NCI-H2171 treated with DMSO at 0.1 percent for 48 hours (cell line): ENCODE measurements around the gene NRXN3.

Source experiments
- DNase-seq: peaks from one replicate; lab custom pipeline; 2025; lab: John Stamatoyannopoulos, UW

The NRXN3 gene

GRCh38 chr14:78637489-78637888 is 467.3 kb downstream of the NRXN3 start:
- no peak for DNase-seq

- no peak for DNase-seq
Observed at GRCh38 chr14:78637908-78638475, 467.8 kb downstream of the NRXN3 start.

DNA sequence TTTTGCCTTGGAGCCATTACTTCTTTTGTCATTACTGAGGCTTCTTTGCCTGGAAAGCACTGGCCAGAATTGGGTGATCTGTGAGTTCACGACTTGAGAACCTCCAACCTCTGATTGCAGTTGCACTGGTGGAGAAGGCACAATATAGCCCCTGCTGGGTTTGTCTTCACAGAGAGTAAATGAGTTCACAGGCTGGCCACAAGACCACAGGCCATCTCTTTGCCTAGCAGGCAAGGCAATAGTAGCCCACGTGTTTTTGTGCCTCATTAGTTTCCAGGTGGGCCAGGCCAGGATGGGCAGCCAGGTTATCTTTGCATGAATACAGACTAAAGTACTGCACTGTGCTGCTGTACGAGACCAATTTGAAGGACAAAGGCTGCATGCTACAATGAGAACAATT is 468.8 kb downstream of the NRXN3 start:
- DNase-seq, result no peak

DNA sequence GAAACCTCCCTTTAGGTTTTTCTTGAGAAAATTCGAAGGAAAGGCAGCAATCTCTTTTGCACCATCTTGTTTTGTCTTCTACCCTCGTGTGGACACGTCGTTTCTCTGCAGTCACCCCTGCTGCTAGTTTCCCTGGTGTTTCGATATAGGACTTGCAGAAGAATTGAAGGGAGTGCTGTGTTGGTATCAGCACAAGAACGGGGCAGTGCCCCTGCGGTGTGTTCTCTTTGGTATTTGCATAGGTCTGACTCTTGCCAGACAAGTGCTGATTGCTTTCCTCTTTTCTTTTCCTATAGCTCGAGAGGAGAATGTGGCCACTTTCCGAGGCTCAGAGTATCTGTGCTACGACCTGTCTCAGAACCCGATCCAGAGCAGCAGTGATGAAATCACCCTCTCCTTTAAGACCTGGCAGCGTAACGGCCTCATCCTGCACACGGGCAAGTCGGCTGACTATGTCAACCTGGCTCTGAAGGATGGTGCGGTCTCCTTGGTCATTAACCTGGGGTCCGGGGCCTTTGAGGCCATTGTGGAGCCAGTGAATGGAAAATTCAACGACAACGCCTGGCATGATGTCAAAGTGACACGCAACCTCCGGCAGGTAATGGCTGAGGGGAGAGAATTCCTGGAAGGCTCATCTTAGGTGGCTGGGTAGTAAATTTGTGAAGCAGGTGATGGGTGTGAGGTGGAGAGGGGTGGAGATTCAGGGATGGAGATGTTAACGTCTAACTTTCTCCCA is 474.8 kb downstream of the NRXN3 start:
- DNase-seq, result no peak

- DNase-seq, result no peak
Observed at GRCh38 chr14:78652727-78653126, 482.6 kb downstream of the NRXN3 start.

DNA sequence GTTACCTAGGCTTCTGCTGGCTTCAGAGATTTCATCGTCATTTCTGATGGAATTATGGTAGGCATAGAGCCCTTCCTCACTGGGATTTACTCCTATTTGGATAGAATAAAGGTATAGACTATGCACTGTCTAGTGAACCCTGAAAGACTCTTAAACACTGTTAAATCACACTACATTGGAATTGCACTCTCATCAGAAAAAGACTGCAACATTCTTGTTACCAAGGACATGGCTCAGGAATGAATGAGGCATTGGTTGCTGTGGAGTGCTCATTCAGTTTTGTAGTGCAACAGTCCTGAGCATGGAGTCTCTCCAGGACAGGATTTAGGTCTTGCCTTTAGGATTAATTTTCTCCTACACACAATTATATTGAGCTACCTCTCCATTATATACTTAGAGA is 483.0 kb downstream of the NRXN3 start:
- no peak for DNase-seq

DNA sequence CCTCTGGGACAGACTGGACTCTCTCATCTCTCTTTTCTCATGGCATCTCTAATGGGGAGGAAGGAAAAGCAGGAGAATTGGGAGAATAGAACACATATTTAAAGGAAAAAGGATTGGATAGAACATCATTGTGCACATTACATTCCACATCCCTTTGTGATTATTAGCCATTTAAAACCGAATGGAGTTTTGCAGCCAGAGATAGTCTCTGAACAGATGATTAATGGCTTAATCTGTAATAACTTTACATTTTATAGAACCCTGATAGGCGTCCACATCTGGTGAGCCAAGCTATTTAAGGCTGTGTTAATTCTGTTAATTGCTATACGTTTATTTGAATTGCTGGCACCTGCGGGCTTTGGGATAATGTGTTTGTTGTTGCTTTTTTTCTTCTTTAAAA is 487.3 kb downstream of the NRXN3 start:
- no peak for DNase-seq

- no peak for DNase-seq
Observed at GRCh38 chr14:78664841-78665240, 494.7 kb downstream of the NRXN3 start.

- no peak for DNase-seq
Observed at GRCh38 chr14:78666336-78667056, 496.3 kb downstream of the NRXN3 start.

GRCh38 chr14:78667141-78667540 is 497.0 kb downstream of the NRXN3 start:
- DNase-seq, result no peak

DNA sequence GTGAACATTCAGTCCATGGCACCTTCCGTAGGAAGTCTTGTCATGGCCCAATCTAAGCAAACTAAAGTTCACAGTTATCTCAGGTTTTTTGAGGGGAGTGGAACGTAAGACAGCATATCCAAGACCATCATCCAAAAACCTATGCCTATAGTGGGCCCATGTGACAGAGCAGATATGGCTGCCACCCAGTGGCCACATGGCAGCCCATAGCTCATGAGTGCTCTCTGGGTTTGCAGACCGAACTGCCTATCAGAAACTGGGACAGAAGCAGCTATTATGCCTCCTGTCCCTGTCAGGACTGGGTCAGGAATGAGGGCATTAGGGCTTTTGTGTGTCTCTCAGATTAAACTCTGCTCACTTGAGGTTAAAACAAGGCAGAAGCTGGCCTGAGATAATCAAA is 503.7 kb downstream of the NRXN3 start:
- DNase-seq, result no peak

GRCh38 chr14:78674820-78675219 is 504.6 kb downstream of the NRXN3 start:
- no peak for DNase-seq

DNA sequence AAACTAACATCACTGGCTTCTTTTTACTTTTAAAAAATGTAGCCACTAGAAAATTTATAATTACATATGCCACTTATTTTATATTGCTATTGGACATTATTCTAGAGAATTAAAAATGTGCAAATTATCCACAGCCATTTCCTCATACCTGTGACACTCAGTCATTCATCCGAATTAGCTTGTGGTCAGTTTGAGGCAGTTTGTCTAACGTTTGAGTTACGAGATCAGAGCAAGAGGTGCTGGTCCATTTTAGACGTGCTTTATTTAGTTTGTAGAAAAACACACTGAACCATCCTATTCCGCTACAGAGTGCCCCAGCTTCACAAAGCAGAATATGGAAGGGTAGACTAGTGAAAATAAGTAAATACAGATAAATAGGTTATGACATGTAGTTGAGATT is 513.0 kb downstream of the NRXN3 start:
- no peak for DNase-seq

DNA sequence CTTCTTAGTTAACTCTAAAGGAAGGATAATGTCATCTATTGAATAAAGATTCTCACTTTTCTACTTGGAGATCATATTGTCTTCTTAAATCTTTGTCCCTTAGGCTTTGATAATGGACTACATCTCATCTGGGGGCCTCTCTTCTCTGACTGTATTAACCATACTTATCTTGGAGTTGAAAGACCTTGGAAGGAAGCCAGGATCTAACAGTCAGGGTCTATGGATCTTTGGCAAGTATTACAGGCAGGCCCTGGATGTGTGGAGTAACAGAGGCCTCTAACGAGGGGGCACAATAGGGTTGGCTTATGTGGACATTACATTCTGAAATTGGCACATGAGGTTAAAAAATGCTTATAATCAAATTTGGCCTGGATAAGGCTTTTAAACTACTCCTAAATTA is 513.8 kb downstream of the NRXN3 start:
- peak; percentile 5 for DNase-seq

- DNase-seq, result no peak
Observed at GRCh38 chr14:78688503-78688902, 518.3 kb downstream of the NRXN3 start.

GRCh38 chr14:78690836-78691235 is 520.7 kb downstream of the NRXN3 start:
- DNase-seq, result no peak

DNA sequence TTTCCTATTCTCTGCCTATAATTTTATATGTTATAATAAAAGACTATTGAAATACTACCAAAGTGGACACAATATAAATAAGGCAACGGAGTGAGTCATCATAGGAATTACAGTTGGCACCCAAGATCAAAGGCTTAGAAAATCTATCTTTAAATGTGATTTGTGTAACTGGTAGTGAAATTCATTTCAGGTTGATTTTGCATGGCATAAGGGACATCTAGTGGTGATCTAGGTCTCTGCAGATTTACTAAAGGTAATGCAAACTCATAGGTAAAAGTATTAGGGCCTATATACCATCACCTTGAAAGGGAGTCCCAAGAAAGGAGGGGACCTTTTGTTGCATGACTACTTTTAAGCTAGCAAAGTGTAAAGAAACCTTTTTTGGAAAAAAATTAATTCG is 527.2 kb downstream of the NRXN3 start:
- DNase-seq, result peak; percentile 54

DNA sequence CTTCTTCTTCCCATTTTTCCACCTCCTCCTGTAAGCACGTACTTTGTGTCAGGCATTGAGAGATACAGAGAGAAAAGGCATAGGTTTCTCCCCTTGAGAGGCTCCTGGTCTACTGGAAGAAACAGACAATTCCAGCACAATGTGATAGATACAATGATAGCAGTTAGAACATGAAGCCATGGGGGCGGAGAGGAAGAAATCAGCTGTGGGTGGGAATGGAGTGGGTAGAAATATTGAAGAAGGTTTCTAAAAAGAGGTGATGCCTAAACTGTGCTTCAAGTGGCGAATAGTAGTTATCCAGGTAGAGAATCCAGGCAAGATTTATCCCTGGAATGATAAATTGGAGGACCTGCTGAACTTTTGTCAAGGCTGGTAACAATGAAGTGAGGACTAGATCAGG is 528.8 kb downstream of the NRXN3 start:
- no peak for DNase-seq

DNA sequence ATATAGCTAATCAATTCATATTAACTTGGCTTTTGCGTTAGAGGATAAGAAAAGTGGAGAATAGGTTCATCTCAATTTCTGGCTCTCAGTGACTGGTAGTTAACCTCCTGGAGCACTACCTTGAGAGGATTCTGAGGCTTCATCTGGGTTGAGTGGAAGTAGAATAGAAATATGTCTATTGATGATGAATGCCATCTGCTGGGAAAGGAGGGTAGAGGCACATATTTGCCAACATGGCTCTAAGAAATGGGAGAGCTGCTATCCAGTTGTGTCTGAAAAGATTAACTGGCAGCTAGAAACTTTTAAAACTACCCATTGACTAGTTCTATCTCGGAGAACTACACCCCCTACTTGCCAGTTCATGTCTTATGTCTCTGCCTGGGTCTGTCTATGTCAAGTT is 530.1 kb downstream of the NRXN3 start:
- peak; percentile 42 for DNase-seq

DNA sequence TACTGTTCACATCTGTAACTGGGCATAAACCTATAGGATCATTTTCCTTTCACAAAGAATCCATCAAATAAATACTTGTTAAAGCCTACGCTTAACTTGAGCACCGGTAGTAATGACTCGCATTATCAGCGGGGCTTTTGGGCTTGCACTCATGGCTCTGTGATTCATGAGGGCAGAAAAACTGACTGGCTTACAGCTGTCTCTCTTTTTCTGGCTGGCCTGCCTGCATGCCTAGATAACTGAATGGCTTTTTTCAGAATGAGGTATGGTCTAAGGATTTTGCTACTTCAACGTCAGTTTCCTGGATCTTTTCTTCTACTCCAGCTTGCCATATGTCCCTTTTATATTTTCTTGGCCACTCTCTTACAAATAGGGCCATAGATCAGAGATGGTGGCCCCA is 531.1 kb downstream of the NRXN3 start:
- DNase-seq, result no peak

DNA sequence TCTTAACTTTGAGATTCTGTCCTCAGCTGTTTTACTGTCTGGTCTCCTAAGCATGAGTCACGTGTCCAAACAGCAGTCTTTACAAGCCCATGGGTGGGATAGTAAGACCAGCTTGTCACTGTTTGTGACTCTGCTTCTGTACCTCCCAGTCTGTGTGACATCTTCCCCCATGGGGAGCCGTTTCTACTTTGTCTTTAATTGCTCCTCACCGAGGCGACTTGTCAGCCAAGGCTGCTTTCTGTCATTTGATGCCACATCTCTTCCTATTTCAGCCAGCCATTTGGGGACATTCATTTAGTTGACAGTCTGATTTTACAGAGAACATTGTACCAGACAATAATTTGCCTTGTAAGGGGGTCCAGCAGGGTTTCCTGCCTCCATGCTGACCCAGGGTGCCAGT is 534.8 kb downstream of the NRXN3 start:
- no peak for DNase-seq

DNA sequence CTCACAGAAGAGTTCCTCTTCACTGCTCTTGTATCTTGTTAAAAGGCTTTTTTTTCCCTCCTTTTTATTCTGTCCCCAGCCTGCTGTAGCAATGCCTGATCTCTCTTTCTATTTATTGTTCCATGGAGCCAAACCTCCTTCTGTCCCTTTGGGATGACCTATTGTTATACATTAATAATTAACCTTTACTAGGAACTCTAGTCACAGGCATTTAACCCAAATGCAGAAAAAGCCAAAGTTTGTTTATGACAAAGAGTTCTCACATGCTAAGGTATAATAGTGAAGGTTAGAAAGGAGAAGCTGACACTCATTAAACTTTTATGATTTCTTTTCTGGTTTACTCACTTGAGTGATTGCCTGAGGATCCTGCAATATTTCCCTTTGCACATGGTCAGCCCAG is 535.8 kb downstream of the NRXN3 start:
- DNase-seq, result no peak

DNA sequence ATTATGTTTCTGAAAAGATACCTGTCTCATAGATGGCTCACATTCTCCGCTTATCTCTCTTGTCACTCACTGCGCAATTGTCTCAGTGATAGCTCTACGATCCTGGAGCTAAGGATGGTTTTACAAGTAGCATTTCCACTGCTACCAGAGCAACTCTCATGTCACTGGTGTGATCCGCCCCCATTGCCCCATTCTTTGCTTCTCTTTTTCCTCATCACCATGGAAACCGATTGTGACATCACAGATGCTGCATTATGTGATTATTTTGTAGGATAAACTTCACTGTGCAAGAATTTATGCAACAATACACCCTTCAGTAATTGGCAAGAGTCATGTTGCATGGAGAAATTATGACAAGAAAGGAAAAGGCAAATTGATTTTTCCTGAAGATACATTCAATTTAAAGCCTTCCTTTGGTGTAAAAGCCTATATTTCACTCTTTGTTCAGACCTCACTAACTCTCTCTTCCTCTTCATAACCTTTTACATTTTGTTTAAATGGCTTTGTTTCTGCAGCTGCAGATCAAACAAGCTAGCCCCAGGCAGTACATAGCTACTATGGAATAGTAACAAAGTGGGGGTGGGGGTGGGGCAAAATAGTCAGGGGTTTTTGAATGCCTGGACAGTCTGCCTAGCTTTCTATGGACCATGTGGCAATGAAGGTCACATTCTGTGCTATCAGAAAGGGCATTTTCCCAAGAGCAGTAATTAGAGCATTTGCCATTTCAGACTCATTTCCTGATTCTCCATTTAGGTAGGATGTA is 539.8 kb downstream of the NRXN3 start:
- no peak for DNase-seq
